Neural cell (in vitro differentiated cells): ENCODE results near the gene SLC25A13. TPM values are rescaled to one million over a fixed set of nuclear protein-coding genes. Genes with fewer than 3 reads are reported as not detected.

Experiments used
- H2AFZ ChIP-seq: fragments of 200-600, 300-800 bp; sonication (generic), shearing (Covaris generic); 2 replicates; pipeline ENCODE4 v1.6.0; 2014; ENCODE audit warnings: low read depth, mild to moderate bottlenecking, antibody characterized with exemption, low read length, moderate library complexity
- H3F3A ChIP-seq: fragments of 200-600 bp; shearing (Covaris generic); 2 replicates; pipeline ENCODE4 v1.6.1; 2016; ENCODE audit warnings: mild to moderate bottlenecking, moderate library complexity, mixed read lengths, antibody characterized with exemption, low read length; ENCODE audit not compliant: insufficient read depth, poor library complexity, severe bottlenecking
- H3K27ac ChIP-seq: fragments of 200-600, 300-800 bp; sonication (generic), shearing (Covaris generic); 2 replicates; pipeline ENCODE4 v1.5.1; 2014; ENCODE audit warnings: mild to moderate bottlenecking, low read length, moderate library complexity
- H3K27me3 ChIP-seq: fragments of 300-800, 200-600 bp; sonication (generic), shearing (Covaris generic); 2 replicates; pipeline ENCODE4 v1.6.0; 2014; ENCODE audit warnings: mild to moderate bottlenecking, low read depth, low read length, moderate library complexity; ENCODE audit not compliant: insufficient read depth
- H3K36me3 ChIP-seq: fragments of 300-800, 200-600 bp; sonication (generic), shearing (Covaris generic); 2 replicates; pipeline ENCODE4 v1.5.1; 2014; ENCODE audit warnings: mild to moderate bottlenecking, antibody characterized with exemption, low read length, moderate library complexity; ENCODE audit not compliant: insufficient read depth
- H3K4me2 ChIP-seq: fragments of 300-800, 200-600 bp; sonication (generic), shearing (Covaris generic); 2 replicates; pipeline ENCODE4 v1.6.0; 2014; ENCODE audit warnings: mild to moderate bottlenecking, low read length
- H3K4me3 ChIP-seq: fragments of 300-800, 200-600 bp; sonication (generic), shearing (Covaris generic); 2 replicates; pipeline ENCODE4 v1.5.1; 2014; ENCODE audit warnings: mild to moderate bottlenecking, low read length, moderate library complexity
- H3K79me2 ChIP-seq: fragments of 200-600 bp; shearing (Covaris generic); replicated peaks from 2 replicates; pipeline ENCODE4 v1.6.0; 2014; ENCODE audit warnings: mild to moderate bottlenecking, low read length, moderate library complexity; ENCODE audit not compliant: insufficient read depth
- H3K9ac ChIP-seq: fragments of 300-800, 200-600 bp; sonication (generic), shearing (Covaris generic); 2 replicates; pipeline ENCODE4 v1.6.1; 2016; ENCODE audit warnings: mild to moderate bottlenecking, low read length, mixed read lengths
- H3K9me2 ChIP-seq: fragments of 200-600 bp; shearing (Covaris generic); 2 replicates; pipeline ENCODE4 v1.6.1; 2016; ENCODE audit warnings: mild to moderate bottlenecking, low read length, mixed read lengths; ENCODE audit not compliant: insufficient read depth
- H3K9me3 ChIP-seq: fragments of 200-600, 300-800 bp; sonication (generic), shearing (Covaris generic); 2 replicates; pipeline ENCODE4 v1.6.1; 2016; ENCODE audit warnings: mild to moderate bottlenecking, mixed run types, low read length, moderate library complexity, mixed read lengths
- H4K20me1 ChIP-seq: fragments of 200-600 bp; shearing (Covaris generic); 2 replicates; pipeline ENCODE4 v1.6.1; 2016; ENCODE audit warnings: mild to moderate bottlenecking, mixed run types; ENCODE audit not compliant: insufficient read depth
- EP300 ChIP-seq: fragments of 450-650 bp; conservative IDR thresholded peaks from 2 replicates; pipeline ENCODE4 v1.6.1; 2014; ENCODE audit warnings: antibody characterized with exemption, mild to moderate bottlenecking, moderate library complexity; ENCODE audit not compliant: poor library complexity, severe bottlenecking
- EZH2 ChIP-seq: fragments of 200-600, 300-800 bp; shearing (Covaris generic), sonication (generic); IDR thresholded peaks from 2 replicates; pipeline ENCODE4 v1.6.1; 2014; ENCODE audit warnings: antibody characterized with exemption, low read length, borderline replicate concordance, mild to moderate bottlenecking; ENCODE audit not compliant: insufficient read depth, poor library complexity, severe bottlenecking
- MXI1 ChIP-seq: fragments of 450-650 bp; conservative IDR thresholded peaks from 2 replicates; pipeline ENCODE4 v1.6.1; 2014; ENCODE audit warnings: antibody characterized with exemption, mild to moderate bottlenecking; ENCODE audit not compliant: poor library complexity, severe bottlenecking
- POLR2AphosphoS5 ChIP-seq: IDR thresholded peaks from 2 replicates; pipeline ENCODE4 v1.6.1; 2012
- RAD21 ChIP-seq: fragments of 450-650 bp; conservative IDR thresholded peaks from 2 replicates; pipeline ENCODE4 v1.6.1; 2014; ENCODE audit warnings: antibody characterized with exemption, mild to moderate bottlenecking, moderate library complexity
- SMC3 ChIP-seq: fragments of 450-650 bp; conservative IDR thresholded peaks from 2 replicates; pipeline ENCODE4 v1.6.1; 2014; ENCODE audit warnings: antibody characterized with exemption, mild to moderate bottlenecking, moderate library complexity; ENCODE audit not compliant: poor library complexity
- TAF1 ChIP-seq: IDR thresholded peaks from 2 replicates; pipeline ENCODE4 v1.6.1; 2012; ENCODE audit warnings: low read depth
- polyA plus RNA-seq: library from polyadenylated mRNA; depleted of rRNA; stranded (reverse); fragments of >200 nt; gene quantifications from 2 replicates; pipeline ENCODE4 v1.2.3, GENCODE V29; 2014
- TF ChIP-seq, protein P1 (sequence below): IDR thresholded peaks from 2 replicates; pipeline ENCODE4 v1.6.1; 2012; ENCODE audit warnings: borderline replicate concordance

The SLC25A13 gene
- polyA plus RNA-seq, 1 donor from 2014 or later: 20.2 TPM

DNA sequence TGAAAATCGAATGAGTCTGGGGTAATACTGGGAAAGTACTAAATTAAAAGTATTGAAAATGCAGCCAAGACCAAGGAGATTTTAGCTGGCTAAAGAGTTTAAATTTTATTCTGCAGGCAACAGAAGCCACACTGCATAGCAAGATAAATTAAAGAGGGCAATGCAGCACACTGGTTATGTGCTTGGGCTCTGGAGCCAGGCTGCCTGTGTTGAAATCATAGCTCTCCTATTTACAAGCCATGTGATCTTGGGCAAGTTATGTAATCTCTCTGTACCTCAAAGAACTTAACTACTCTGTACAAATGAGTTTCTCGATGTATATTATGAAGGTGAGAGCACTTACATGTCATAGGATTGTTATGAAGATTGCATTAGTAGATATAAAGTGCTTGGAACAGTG is 9.9 kb downstream of the SLC25A13 start:
- no peaks in the 10 kb centered on the region for H3K9me3 ChIP-seq
- no peak overlapping the region for H2AFZ ChIP-seq
- H3K9ac ChIP-seq: no peak overlapping the region
- peaks cover 11% of the 10 kb centered on the region for H3K79me2 ChIP-seq
- H4K20me1 ChIP-seq: no peaks in the 10 kb centered on the region
- H3K27me3 ChIP-seq: no peaks in the 10 kb centered on the region
- no peaks in the 10 kb centered on the region for H3F3A ChIP-seq
- no peak overlapping the region for H3K4me3 ChIP-seq
- no peak overlapping the region for H3K4me2 ChIP-seq
- no peak overlapping the region for H3K27ac ChIP-seq
- no peak for TF ChIP-seq SMC3
- TF ChIP-seq EZH2: no peak
- TF ChIP-seq EP300: no peak
- TF ChIP-seq TAF1: no peak
- TF ChIP-seq, protein P1, sequence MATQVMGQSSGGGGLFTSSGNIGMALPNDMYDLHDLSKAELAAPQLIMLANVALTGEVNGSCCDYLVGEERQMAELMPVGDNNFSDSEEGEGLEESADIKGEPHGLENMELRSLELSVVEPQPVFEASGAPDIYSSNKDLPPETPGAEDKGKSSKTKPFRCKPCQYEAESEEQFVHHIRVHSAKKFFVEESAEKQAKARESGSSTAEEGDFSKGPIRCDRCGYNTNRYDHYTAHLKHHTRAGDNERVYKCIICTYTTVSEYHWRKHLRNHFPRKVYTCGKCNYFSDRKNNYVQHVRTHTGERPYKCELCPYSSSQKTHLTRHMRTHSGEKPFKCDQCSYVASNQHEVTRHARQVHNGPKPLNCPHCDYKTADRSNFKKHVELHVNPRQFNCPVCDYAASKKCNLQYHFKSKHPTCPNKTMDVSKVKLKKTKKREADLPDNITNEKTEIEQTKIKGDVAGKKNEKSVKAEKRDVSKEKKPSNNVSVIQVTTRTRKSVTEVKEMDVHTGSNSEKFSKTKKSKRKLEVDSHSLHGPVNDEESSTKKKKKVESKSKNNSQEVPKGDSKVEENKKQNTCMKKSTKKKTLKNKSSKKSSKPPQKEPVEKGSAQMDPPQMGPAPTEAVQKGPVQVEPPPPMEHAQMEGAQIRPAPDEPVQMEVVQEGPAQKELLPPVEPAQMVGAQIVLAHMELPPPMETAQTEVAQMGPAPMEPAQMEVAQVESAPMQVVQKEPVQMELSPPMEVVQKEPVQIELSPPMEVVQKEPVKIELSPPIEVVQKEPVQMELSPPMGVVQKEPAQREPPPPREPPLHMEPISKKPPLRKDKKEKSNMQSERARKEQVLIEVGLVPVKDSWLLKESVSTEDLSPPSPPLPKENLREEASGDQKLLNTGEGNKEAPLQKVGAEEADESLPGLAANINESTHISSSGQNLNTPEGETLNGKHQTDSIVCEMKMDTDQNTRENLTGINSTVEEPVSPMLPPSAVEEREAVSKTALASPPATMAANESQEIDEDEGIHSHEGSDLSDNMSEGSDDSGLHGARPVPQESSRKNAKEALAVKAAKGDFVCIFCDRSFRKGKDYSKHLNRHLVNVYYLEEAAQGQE: no peak
- H3K36me3 ChIP-seq: no peaks in the 10 kb centered on the region
- H3K9me2 ChIP-seq: no peaks in the 10 kb centered on the region

DNA sequence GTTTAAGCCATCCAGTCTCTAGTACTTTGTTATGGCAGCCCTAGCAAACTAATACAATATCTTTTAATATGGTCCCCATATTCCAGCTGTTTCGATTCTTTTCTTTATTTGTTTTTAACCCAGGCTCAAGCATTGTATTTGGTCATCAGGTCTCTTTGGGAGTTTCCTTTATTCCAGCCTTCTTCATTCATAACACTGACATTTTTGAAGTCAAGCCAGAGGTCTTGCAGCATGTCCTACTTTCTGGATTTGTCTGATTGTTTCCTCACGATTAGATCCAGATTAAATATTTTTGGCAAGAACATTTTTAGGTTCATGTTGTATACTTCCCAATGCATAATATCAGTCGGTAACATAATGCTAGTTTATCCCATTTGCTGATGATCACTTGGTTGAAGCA is 11.8 kb downstream of the SLC25A13 start:
- Histone ChIP-seq H3K27ac (no peak overlapping the region), H3K9ac (no peak overlapping the region), H4K20me1 (no peaks in the 10 kb centered on the region), H3K79me2 (peaks cover 4% of the 10 kb centered on the region), H3K4me2 (no peak overlapping the region), H3K36me3 (no peaks in the 10 kb centered on the region), H3K4me3 (no peak overlapping the region), H3K9me3 (no peaks in the 10 kb centered on the region), H3K27me3 (no peaks in the 10 kb centered on the region), H3K9me2 (no peaks in the 10 kb centered on the region), H2AFZ (no peak overlapping the region), H3F3A (no peaks in the 10 kb centered on the region)
- TF ChIP-seq MXI1: no peak
- TF ChIP-seq POLR2AphosphoS5: no peak
- TF ChIP-seq, protein P1: no peak
- TF ChIP-seq EZH2: no peak
- no peak for TF ChIP-seq TAF1
- TF ChIP-seq EP300: no peak
- TF ChIP-seq RAD21: no peak
